ENCODE measurements around the gene CHODL. TPM values are rescaled to one million over a fixed set of nuclear protein-coding genes. Genes with fewer than 3 reads are reported as not detected.

CHODL gene, protein sequence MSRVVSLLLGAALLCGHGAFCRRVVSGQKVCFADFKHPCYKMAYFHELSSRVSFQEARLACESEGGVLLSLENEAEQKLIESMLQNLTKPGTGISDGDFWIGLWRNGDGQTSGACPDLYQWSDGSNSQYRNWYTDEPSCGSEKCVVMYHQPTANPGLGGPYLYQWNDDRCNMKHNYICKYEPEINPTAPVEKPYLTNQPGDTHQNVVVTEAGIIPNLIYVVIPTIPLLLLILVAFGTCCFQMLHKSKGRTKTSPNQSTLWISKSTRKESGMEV
- 0.16 TPM in 1 of 2 replicates, not detected in the other for total RNA-seq

DNA sequence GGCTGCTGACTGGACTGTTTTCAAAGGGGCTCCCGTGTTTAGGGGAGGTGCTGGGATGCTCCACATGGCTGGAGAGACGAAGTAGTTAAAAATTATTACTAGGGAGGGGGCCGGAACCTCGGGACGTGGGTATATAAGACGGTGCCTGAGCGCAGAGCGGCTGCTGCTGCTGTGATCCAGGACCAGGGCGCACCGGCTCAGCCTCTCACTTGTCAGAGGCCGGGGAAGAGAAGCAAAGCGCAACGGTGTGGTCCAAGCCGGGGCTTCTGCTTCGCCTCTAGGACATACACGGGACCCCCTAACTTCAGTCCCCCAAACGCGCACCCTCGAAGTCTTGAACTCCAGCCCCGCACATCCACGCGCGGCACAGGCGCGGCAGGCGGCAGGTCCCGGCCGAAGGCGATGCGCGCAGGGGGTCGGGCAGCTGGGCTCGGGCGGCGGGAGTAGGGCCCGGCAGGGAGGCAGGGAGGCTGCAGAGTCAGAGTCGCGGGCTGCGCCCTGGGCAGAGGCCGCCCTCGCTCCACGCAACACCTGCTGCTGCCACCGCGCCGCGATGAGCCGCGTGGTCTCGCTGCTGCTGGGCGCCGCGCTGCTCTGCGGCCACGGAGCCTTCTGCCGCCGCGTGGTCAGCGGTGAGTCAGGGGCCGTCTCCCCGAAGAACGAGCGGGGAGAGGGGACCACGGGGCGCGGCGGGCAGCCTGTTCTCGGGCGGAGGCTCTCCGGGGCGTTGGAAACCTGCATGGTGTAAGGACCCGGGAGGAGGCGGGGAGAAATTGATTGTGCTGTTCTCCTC lies at the start of gene CHODL:
Gene CHODL (plus strand): TSS at position 163 of the 793 bp plus-strand sequence. CDS start 391 bp downstream, at position 554.

Other genes with a start within 250 kb of the CHODL start
- not detected in 2 replicates for gene TMPRSS15, start 159.0 kb downstream of the CHODL start, total RNA-seq

Data from bronchial smooth muscle cell (primary cell).